Astrocyte (in vitro differentiated cells and primary cell): ENCODE results near the gene TEC.

Experiments
- CTCF ChIP-seq: IDR thresholded peaks from 2 replicates; pipeline ENCODE4 v1.5.1; 2011; ENCODE audit warnings: low read depth, mild to moderate bottlenecking, inconsistent platforms, low read length, moderate library complexity; ENCODE audit not compliant: insufficient read depth
- EZH2 ChIP-seq: IDR thresholded peaks from 2 replicates; pipeline ENCODE4 v1.6.1; 2012; ENCODE audit warnings: mild to moderate bottlenecking, low read length, inconsistent platforms; ENCODE audit not compliant: insufficient read depth

- TF ChIP-seq CTCF (no peak), EZH2 (no peak)
Measured at GRCh38 chr4:48194971-48195370, 74.7 kb downstream of the TEC start.
